K562 (cell line): ENCODE results near the gene TLE6. TPM values are rescaled to one million over a fixed set of nuclear protein-coding genes. Genes with fewer than 3 reads are reported as not detected.

Source experiments
- CC2D1A ChIP-seq: fragments of 450-650 bp; IDR thresholded peaks from 2 replicates; pipeline ENCODE4 v1.6.1; 2017; ENCODE audit warnings: mild to moderate bottlenecking
- CHD7 ChIP-seq: fragments of 200-600 bp; sonication (generic); IDR thresholded peaks from one replicate; pipeline ENCODE4 v1.6.1; 2012; ENCODE audit warnings: mild to moderate bottlenecking, low read depth, low read length, inconsistent platforms
- ELF4 ChIP-seq: fragments of 450-650 bp; formaldehyde crosslinking; IDR thresholded peaks from 2 replicates; pipeline ENCODE4 v1.4.0; 2022; ENCODE audit warnings: missing genetic modification characterization
- KDM2B ChIP-seq: fragments of 250-450 bp; sonication (Bioruptor Pico); IDR thresholded peaks from 2 replicates; pipeline ENCODE4 v1.8.0; 2021; ENCODE audit warnings: mild to moderate bottlenecking, moderate library complexity
- YBX1 ChIP-seq: fragments of 450-650 bp; IDR thresholded peaks from 2 replicates; pipeline ENCODE4 v1.7.1; 2016; ENCODE audit warnings: mild to moderate bottlenecking
- ZBTB1 ChIP-seq: sonication (generic); formaldehyde crosslinking; IDR thresholded peaks from 2 replicates; pipeline ENCODE4 v1.8.1; 2023; ENCODE audit warnings: missing genetic modification reagents, low read depth, mild to moderate bottlenecking, borderline replicate concordance
- ZSCAN32 ChIP-seq: fragments of 450-650 bp; formaldehyde crosslinking; IDR thresholded peaks from 2 replicates; pipeline ENCODE4 v1.4.0; 2020; ENCODE audit warnings: mild to moderate bottlenecking, moderate library complexity
- polyA plus RNA-seq, 8 experiments: library from polyadenylated mRNA; depleted of rRNA in 4 of 8; stranded (reverse) in 5 of 8; unstranded in 3 of 8; fragments of >200 nt; fragmentation: Nextera tagmentation in 2 of 8; fragmentation: Illumina TruSeq in 1 of 8; extraction: Ambion mirVana in 2 of 8; extraction: Trizol in 1 of 8; gene quantifications; 2 replicates each; pipeline versions ENCODE4 v1.2.1 to v1.2.3, GENCODE V29; 2011 to 2014; ENCODE audit warnings: inconsistent platforms in 1 of 8, missing spikeins in 1 of 8
- total RNA-seq, 7 experiments: library from RNA; depleted of rRNA in 6 of 7; stranded (reverse); fragments of >200 nt in 6 of 7; fragmentation: Illumina TruSeq in 2 of 7; extraction: Trizol in 2 of 7; gene quantifications; 2 replicates each; pipeline versions ENCODE4 v1.2.1 to v1.2.3, GENCODE V29; 2011 to 2021; ENCODE audit warnings: low replicate concordance in 1 of 7
- TF ChIP-seq, protein P1 (sequence below): fragments of 250-450 bp; sonication (Bioruptor Pico); IDR thresholded peaks from 2 replicates; pipeline ENCODE4 v1.5.0; 2021; ENCODE audit warnings: mild to moderate bottlenecking, moderate library complexity
- TF ChIP-seq, protein P2 (sequence below): sonication (generic); formaldehyde crosslinking; IDR thresholded peaks from 2 replicates; pipeline ENCODE4 v1.5.0; 2020; ENCODE audit warnings: missing genetic modification reagents
- TF ChIP-seq, protein P3 (sequence below), 2 experiments: fragments of 450-650 bp; IDR thresholded peaks; 2 replicates each; pipeline ENCODE4 v1.6.1; 2016

Gene TLE6
- total and polyA plus RNA-seq, 9 of the 15 experiments (the other 6 are each of a cell fraction or from before 2014, with no cell fraction given): 1.1 to 6.1 (median 2.5) TPM

DNA sequence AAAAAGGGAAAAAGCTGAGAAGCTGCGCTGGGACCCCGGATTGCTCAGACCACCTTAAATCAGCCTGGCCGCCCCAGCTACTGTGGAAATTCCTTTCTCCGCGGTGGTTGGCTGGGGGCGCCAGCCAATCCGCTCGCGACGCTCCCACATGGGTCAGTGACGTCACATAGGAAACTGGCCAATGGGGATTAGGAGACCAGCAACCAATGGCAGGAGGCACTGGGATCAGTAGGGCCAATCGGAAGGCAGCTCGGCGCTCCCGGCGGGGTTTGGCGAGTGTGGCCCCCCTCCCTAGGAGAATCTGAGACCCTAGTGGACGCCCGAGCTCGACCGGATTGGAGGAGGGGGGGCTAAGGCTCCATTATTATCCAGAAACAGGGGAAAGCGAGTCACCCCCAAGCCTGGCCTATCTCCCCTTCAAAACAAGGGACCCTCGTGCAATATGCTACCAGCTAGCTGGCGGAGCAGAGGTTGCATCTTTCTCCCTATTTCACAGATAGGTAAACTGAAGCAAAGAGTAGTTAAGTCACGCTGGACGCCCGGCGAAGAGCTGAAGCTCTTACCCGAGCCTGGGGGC, 58.3 kb downstream of the TLE6 start (continued):
- TF ChIP-seq CHD7 (no peak), KDM2B (CRISPR knock-in tag) (0 out of 2 replicates have a peak, but pooled peaks have one; percentile 51), YBX1 (no peak), CC2D1A (peak; percentile 80; the same call in 1 of the 2 replicates), ZSCAN32 (CRISPR knock-in tag) (no peak), ZBTB1 (CRISPR knock-in tag) (no peak), ELF4 (CRISPR knock-in tag) (no peak)
- TF ChIP-seq, protein P1, sequence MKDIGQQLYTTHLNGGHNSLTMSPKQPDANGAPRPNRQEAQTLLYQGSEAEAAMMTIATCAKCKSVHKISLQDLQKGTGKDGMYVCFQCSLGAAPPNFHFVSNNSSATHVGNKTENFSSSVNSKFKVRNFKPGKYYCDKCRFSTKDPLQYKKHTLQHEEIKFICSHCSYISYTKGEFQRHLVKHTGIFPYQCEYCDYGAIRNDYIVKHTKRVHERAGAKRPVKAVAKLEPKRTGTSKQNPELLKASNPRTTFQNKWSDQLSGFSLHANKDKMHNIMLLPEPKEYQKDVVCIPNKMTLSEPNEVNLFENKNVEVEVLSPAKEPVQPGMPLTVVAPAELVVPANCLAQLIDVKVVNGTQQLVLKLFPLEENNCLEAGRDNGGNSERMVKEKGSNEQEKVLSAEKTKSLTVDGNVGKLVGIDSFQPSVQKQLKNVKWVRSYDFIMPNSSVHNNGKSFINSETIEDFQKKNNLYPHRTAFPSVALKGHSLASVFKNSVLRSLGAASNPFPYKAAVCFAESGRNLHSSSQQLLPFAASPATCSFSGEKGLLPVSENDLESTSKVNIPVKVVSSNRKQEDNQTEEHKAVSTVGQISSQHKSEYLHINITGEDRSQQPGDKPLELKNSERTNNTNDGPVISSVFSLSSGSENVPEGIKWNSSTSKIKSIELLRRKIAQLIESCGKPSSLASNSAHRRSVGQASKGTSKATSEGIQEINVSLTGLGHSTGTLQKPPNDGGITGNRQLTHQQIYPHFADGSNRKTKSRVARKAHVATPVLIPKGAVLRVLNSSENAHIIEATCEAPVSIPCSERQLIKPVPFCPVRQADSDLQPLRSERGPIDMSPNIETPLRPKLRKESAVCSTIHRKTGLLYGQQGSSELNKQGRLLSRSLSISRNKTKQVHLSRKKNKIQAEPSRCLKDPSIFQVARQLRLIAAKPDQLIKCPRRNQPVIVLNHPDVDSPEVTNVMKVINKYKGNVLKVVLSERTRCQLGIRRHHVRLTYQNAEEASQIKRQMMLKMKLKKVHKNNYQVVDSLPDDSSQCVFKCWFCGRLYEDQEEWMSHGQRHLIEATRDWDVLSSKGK (CRISPR knock-in tag): no peak
- TF ChIP-seq, protein P2, sequence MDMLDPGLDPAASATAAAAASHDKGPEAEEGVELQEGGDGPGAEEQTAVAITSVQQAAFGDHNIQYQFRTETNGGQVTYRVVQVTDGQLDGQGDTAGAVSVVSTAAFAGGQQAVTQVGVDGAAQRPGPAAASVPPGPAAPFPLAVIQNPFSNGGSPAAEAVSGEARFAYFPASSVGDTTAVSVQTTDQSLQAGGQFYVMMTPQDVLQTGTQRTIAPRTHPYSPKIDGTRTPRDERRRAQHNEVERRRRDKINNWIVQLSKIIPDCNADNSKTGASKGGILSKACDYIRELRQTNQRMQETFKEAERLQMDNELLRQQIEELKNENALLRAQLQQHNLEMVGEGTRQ (CRISPR knock-in tag): peak; percentile 62
- TF ChIP-seq, protein P3, sequence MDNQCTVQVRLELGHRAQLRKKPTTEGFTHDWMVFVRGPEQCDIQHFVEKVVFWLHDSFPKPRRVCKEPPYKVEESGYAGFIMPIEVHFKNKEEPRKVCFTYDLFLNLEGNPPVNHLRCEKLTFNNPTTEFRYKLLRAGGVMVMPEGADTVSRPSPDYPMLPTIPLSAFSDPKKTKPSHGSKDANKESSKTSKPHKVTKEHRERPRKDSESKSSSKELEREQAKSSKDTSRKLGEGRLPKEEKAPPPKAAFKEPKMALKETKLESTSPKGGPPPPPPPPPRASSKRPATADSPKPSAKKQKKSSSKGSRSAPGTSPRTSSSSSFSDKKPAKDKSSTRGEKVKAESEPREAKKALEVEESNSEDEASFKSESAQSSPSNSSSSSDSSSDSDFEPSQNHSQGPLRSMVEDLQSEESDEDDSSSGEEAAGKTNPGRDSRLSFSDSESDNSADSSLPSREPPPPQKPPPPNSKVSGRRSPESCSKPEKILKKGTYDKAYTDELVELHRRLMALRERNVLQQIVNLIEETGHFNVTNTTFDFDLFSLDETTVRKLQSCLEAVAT (IDR thresholded peaks at IDR 0.05): no peak; a peak in 2 of 4 replicates
